ENCODE measurements around the gene RPS6KA6. TPM values are rescaled to one million over a fixed set of nuclear protein-coding genes. Genes with fewer than 3 reads are reported as not detected.
"Not testable (repeated sequence)": the region's sequence is repeated elsewhere in the genome, so short reads cannot be mapped to it uniquely, and the experiment has no call there.

RPS6KA6 gene
- total RNA-seq, 1 donor from 2014 or later: 7.1 TPM

GRCh38 chrX:84108584-84108983 is 79.4 kb downstream of the RPS6KA6 start:
- Histone ChIP-seq H3K27me3 (ENCODE audit: insufficient read depth, low read length) (no peaks in the 10 kb centered on the region), H3K4me1 (ENCODE audit: insufficient read depth, low read length) (no peaks in the 10 kb centered on the region), H3K36me3 (ENCODE audit: insufficient read depth, low read length) (no peaks in the 10 kb centered on the region), H3K4me2 (ENCODE audit: low read length) (no peak overlapping the region), H3K27ac (ENCODE audit: low read depth, low read length) (no peak overlapping the region), H3K4me3 (ENCODE audit: insufficient read depth, low read depth, low read length) (no peak overlapping the region), H3K9ac (ENCODE audit: low read length) (no peak overlapping the region), H2AFZ (ENCODE audit: low read depth, low read length) (no peak overlapping the region), H3K9me3 (ENCODE audit: insufficient read depth, low read depth, low read length) (no peaks in the 10 kb centered on the region), H4K20me1 (ENCODE audit: insufficient read depth, low read length) (no peaks in the 10 kb centered on the region), H3K79me2 (ENCODE audit: insufficient read depth, low read length) (no peaks in the 10 kb centered on the region)
- no peaks in the 10 kb centered on the region for H3K27me3 Mint-ChIP-seq (ENCODE audit: low read depth, unreplicated experiment)
- no peak overlapping the region for H3K27ac Mint-ChIP-seq (ENCODE audit: unreplicated experiment)
- H3K4me1 Mint-ChIP-seq (ENCODE audit: low read depth, unreplicated experiment): no peaks in the 10 kb centered on the region
- H3K9me3 Mint-ChIP-seq (ENCODE audit: unreplicated experiment): no peaks in the 10 kb centered on the region
- DNase-seq (ENCODE audit: low read depth) (no peak), FAIRE-seq (no peak)
- peaks cover 1% of the 10 kb centered on the region for H3K36me3 Mint-ChIP-seq (ENCODE audit: low read depth, unreplicated experiment)
- TF ChIP-seq EZH2 (IDR thresholded peaks at IDR 0.05; ENCODE audit: insufficient read depth, low read length) (no peak), CTCF (IDR thresholded peaks at IDR 0.05; ENCODE audit: insufficient read depth, low read depth, low read length) (no peak)
- no peak overlapping the region for H3K4me3 Mint-ChIP-seq (ENCODE audit: unreplicated experiment)

GRCh38 chrX:84099120-84099519 is 88.9 kb downstream of the RPS6KA6 start:
- Histone ChIP-seq H3K36me3 (ENCODE audit: insufficient read depth, low read length) (no peaks in the 10 kb centered on the region), H3K9me3 (ENCODE audit: insufficient read depth, low read depth, low read length) (no peaks in the 10 kb centered on the region), H3K4me2 (ENCODE audit: low read length) (no peak overlapping the region), H3K27me3 (ENCODE audit: insufficient read depth, low read length) (no peaks in the 10 kb centered on the region), H3K79me2 (ENCODE audit: insufficient read depth, low read length) (no peaks in the 10 kb centered on the region), H4K20me1 (ENCODE audit: insufficient read depth, low read length) (no peaks in the 10 kb centered on the region), H3K4me3 (ENCODE audit: insufficient read depth, low read depth, low read length) (no peak overlapping the region), H3K4me1 (ENCODE audit: insufficient read depth, low read length) (no peaks in the 10 kb centered on the region), H3K9ac (ENCODE audit: low read length) (no peak overlapping the region), H2AFZ (ENCODE audit: low read depth, low read length) (no peak overlapping the region), H3K27ac (ENCODE audit: low read depth, low read length) (no peak overlapping the region)
- no peaks in the 10 kb centered on the region for H3K36me3 Mint-ChIP-seq (ENCODE audit: low read depth, unreplicated experiment)
- no peaks in the 10 kb centered on the region for H3K4me1 Mint-ChIP-seq (ENCODE audit: low read depth, unreplicated experiment)
- H3K4me3 Mint-ChIP-seq (ENCODE audit: unreplicated experiment): no peak overlapping the region
- TF ChIP-seq CTCF (IDR thresholded peaks at IDR 0.05; ENCODE audit: insufficient read depth, low read depth, low read length) (no peak), EZH2 (IDR thresholded peaks at IDR 0.05; ENCODE audit: insufficient read depth, low read length) (no peak)
- H3K9me3 Mint-ChIP-seq (ENCODE audit: unreplicated experiment): no peaks in the 10 kb centered on the region
- no peaks in the 10 kb centered on the region for H3K27me3 Mint-ChIP-seq (ENCODE audit: low read depth, unreplicated experiment)
- no peak for DNase-seq (ENCODE audit: low read depth)
- FAIRE-seq: no peak
- no peak overlapping the region for H3K27ac Mint-ChIP-seq (ENCODE audit: unreplicated experiment)

GRCh38 chrX:84079479-84080197 is 108.4 kb downstream of the RPS6KA6 start:
- H3K9me3 Mint-ChIP-seq (ENCODE audit: unreplicated experiment); H3K9ac ChIP-seq (ENCODE audit: low read length); FAIRE-seq; H3K4me3 ChIP-seq (ENCODE audit: insufficient read depth, low read depth, low read length); H3K4me1 Mint-ChIP-seq (ENCODE audit: low read depth, unreplicated experiment); H3K36me3 Mint-ChIP-seq (ENCODE audit: low read depth, unreplicated experiment); H3K4me3 Mint-ChIP-seq (ENCODE audit: unreplicated experiment); H3K27me3 Mint-ChIP-seq (ENCODE audit: low read depth, unreplicated experiment); H3K4me1 ChIP-seq (ENCODE audit: insufficient read depth, low read length); H3K79me2 ChIP-seq (ENCODE audit: insufficient read depth, low read length); H4K20me1 ChIP-seq (ENCODE audit: insufficient read depth, low read length); H3K27ac ChIP-seq (ENCODE audit: low read depth, low read length); H3K36me3 ChIP-seq (ENCODE audit: insufficient read depth, low read length); H3K27me3 ChIP-seq (ENCODE audit: insufficient read depth, low read length); H3K9me3 ChIP-seq (ENCODE audit: insufficient read depth, low read depth, low read length); H3K27ac Mint-ChIP-seq (ENCODE audit: unreplicated experiment); H2AFZ ChIP-seq (ENCODE audit: low read depth, low read length): not testable (repeated sequence)
- DNase-seq (ENCODE audit: low read depth): peak; percentile 4
- peak overlapping the region; percentile 22 for H3K4me2 ChIP-seq (ENCODE audit: low read length)
